ENCODE measurements around the gene VIPR2. TPM values are rescaled to one million over a fixed set of nuclear protein-coding genes. Genes with fewer than 3 reads are reported as not detected.
A peak's percentile ranks its signal among the peaks of the same experiment; 100 is the strongest.

The VIPR2 gene
- total RNA-seq, 1 donor from 2014 or later, result 4.5 TPM

DNA sequence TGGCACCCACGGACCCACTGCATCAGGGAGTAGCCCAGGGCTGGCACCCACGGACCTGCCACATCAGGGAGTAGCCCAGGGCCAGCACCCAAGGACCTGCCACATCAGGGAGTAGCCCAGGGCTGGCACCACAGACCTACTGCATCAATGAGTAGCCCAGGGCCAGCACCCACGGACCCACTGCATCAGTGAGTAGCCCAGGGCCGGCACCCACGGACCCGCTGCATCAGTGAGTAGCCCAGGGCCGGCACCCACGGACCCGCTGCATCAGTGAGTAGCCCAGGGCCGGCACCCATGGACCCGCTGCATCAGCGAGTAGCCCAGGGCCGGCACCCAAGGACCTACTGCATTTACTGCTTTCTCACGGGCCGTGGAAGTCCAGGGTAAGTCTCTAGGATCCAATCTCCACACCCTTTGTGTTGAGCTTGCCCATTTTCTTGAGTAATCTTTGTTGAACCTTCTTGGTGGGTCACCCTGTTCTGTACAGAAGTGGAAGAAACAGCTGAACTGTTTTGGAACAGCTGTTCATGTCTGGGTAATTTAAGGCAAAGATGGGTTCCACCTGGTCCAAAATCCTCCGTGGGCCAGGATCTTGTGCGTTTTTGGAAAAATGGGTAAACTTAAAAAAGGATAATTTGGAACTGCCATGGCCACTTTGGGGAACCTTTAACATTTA, 69.0 kb downstream of the VIPR2 start:
- DNase-seq (peak; percentile 48), ATAC-seq (peak; percentile 44)
- no peak overlapping the region for H3K27ac ChIP-seq
- intact Hi-C loops (cut with DNase I), result no loop called here
- no peaks in the 10 kb centered on the region for H3K36me3 ChIP-seq
- TF ChIP-seq, protein P1, sequence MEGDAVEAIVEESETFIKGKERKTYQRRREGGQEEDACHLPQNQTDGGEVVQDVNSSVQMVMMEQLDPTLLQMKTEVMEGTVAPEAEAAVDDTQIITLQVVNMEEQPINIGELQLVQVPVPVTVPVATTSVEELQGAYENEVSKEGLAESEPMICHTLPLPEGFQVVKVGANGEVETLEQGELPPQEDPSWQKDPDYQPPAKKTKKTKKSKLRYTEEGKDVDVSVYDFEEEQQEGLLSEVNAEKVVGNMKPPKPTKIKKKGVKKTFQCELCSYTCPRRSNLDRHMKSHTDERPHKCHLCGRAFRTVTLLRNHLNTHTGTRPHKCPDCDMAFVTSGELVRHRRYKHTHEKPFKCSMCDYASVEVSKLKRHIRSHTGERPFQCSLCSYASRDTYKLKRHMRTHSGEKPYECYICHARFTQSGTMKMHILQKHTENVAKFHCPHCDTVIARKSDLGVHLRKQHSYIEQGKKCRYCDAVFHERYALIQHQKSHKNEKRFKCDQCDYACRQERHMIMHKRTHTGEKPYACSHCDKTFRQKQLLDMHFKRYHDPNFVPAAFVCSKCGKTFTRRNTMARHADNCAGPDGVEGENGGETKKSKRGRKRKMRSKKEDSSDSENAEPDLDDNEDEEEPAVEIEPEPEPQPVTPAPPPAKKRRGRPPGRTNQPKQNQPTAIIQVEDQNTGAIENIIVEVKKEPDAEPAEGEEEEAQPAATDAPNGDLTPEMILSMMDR (IDR thresholded peaks at IDR 0.05), result no peak
- H3K4me3 ChIP-seq, result no peak overlapping the region
- no peaks in the 10 kb centered on the region for H3K9me3 ChIP-seq
- H3K27me3 ChIP-seq, result no peaks in the 10 kb centered on the region
- no peaks in the 10 kb centered on the region for H3K4me1 ChIP-seq

DNA sequence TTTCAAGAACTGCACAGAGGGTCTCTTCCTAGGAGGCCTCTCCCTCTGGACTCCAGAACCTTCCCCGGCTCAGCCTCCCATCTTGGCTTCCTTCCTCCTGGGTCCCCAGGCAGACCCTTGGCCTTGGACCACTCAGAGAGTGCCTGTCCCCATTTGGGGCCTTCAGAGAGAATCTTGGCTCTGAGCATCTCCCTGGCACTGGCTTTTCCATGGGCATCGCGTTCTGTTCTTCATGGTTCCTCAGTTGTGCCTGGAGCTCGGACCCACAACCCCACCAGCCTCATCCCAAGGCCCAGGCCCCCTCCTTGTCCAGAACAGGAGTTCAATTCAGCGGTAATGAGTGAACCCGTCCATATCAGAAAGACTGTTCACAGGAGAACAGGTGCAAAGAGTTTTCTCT, 73.4 kb downstream of the VIPR2 start:
- TF ChIP-seq, protein P1 (IDR thresholded peaks at IDR 0.05), result no peak
- no peak for DNase-seq

DNA sequence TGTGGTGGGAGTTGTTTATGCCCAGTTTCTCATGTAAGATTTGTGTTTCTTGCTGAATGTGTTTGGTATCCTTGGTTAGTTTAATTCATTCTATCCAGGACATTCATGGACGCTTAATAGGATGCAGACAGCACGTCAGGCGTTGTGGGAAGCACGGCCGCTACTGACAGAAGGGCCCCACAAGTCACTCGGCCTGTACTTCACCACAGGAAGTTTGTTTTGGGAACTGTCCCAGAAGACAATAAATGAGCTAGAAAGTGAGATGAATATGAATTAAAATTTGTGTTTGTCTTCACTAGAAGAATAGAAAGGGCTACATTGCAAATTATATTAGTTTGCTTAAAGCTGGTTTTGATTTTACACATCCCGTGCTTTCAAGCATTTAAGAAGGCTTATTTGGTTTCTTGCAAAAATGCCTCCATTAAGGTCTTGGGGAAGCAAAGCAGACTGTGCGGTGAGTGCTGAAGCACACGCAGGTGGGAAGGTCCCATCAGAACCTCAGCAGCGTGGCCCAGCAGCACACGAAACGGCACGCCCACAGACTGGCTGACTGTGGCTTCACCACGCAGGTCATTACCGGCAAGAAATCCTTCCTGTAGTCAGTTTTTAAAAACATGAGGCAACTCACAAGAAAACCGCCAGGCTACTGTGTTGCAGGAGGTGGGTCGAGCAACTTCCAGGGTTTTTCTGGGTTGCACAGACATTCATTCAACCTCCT, 74.1 kb downstream of the VIPR2 start:
- H3K4me3 ChIP-seq, result no peak overlapping the region
- no peak for ATAC-seq

More for the DNA sequence above, 73.4 kb downstream of the VIPR2 start:
- intact Hi-C loops (cut with DNase I), result no loop called here
- H3K27ac ChIP-seq, result no peak overlapping the region
- H3K4me3 ChIP-seq, result no peak overlapping the region
- H3K4me1 ChIP-seq, result no peaks in the 10 kb centered on the region
- H3K9me3 ChIP-seq, result no peaks in the 10 kb centered on the region
- no peaks in the 10 kb centered on the region for H3K27me3 ChIP-seq
- H3K36me3 ChIP-seq, result no peaks in the 10 kb centered on the region
- ATAC-seq, result no peak

DNA sequence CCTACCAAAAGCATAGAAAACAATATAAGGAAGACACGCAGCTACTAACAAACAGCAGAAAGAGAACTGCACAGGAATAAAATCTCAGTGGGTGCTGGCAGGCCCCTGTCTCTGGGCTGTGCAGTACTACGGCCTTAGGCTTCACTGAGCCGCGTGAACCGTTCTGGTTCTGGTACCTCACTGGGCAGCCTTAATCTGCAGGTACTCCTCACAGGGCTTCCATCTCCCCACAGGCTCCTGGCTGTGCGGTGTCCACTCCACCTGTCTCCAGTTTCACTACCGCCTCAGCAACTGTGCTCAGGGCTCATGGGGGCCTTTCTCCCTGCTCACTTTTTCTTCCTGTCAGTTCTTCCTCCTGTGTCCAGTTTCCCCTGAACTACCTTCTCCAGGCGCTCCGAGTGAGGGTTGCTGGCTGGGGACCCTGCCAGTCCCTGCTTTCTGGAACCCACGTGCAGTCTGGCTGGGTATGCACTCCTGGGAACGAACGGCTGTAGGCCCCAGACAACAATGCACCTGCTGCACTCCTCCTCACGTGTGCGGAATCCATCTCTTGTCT, 75.7 kb downstream of the VIPR2 start:
- TF ChIP-seq, protein P1 (IDR thresholded peaks at IDR 0.05), result no peak
- intact Hi-C loops (cut with DNase I), result no loop called here
- DNase-seq (peak; percentile 49), ATAC-seq (no peak)
- Histone ChIP-seq H3K4me3 (no peak overlapping the region), H3K36me3 (no peaks in the 10 kb centered on the region), H3K4me1 (no peaks in the 10 kb centered on the region), H3K27me3 (no peaks in the 10 kb centered on the region), H3K9me3 (no peaks in the 10 kb centered on the region), H3K27ac (peak overlapping the region; percentile 26)

More for the DNA sequence above, 74.1 kb downstream of the VIPR2 start:
- no peak for DNase-seq
- Histone ChIP-seq H3K4me1 (no peaks in the 10 kb centered on the region), H3K36me3 (no peaks in the 10 kb centered on the region), H3K27ac (no peak overlapping the region), H3K27me3 (no peaks in the 10 kb centered on the region), H3K9me3 (no peaks in the 10 kb centered on the region)
- TF ChIP-seq, protein P1 (IDR thresholded peaks at IDR 0.05), result no peak
- intact Hi-C loops (cut with DNase I), result no loop called here

DNA sequence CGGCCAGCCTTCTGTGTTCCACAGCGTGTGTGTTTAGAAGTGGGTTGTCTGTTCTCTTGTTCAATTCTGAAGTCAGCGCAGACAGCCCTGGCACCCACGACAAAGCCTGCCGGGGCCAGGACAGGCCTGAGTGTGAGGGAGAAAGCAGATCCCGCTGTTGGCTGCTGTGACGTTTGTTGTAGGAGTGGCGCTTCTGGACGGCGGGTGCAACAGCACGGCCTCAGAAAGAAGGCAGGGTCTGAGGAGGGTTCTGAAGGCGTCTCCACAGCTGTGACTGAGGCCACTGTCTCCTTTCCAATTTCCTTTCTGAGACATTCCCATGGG, 76.2 kb downstream of the VIPR2 start:
- peak; percentile 63 for DNase-seq
- H3K36me3 ChIP-seq, result no peaks in the 10 kb centered on the region
- H3K27me3 ChIP-seq, result no peaks in the 10 kb centered on the region
- TF ChIP-seq, protein P1 (IDR thresholded peaks at IDR 0.05), result no peak
- intact Hi-C loops (cut with DNase I), result no loop called here
- H3K4me1 ChIP-seq, result no peaks in the 10 kb centered on the region
- no peak overlapping the region for H3K4me3 ChIP-seq
- ATAC-seq, result peak; percentile 56
- H3K27ac ChIP-seq, result peak overlapping the region; percentile 26
- H3K9me3 ChIP-seq, result no peaks in the 10 kb centered on the region

Data from upper lobe of right lung (tissue), 1 donor.